Lower leg skin (tissue), 3 donors: ENCODE results near the gene ZFYVE28.

ENCODE experiments used
- POLR2A ChIP-seq, 2 donors: fragments of 450-650 bp; IDR thresholded peaks; one replicate each; pipeline ENCODE4 v1.6.1; 2016 to 2017; ENCODE audit warnings: antibody characterized with exemption in 2 of 2, mild to moderate bottlenecking in 1 of 2, moderate library complexity in 1 of 2
- TF ChIP-seq, protein P1 (sequence below), 3 donors: fragments of 450-650 bp; IDR thresholded peaks; one replicate each; pipeline ENCODE4 v1.5.1; 2016; ENCODE audit warnings: antibody characterized with exemption in 3 of 3, mild to moderate bottlenecking in 3 of 3, moderate library complexity in 2 of 3

DNA sequence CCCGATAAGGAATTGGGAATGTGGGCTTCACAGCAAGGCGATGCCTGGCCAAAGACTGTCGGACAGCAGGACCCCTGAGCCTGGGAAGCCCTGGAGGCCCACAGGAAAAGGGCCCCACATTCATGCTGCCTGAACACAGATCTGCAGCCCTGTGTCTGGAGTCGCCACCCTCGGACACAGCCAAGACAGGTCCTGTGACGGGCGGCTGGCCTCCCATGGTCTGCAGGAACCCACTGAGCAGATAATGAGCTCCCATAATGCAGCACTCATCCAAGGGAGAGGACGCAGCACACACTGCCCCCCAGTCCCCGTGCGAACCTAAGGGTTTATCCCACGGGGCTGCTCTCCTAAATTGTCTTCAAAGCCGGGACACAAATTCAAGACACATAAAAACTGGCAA is 30.6 kb downstream of the ZFYVE28 start:
- TF ChIP-seq, protein P1, sequence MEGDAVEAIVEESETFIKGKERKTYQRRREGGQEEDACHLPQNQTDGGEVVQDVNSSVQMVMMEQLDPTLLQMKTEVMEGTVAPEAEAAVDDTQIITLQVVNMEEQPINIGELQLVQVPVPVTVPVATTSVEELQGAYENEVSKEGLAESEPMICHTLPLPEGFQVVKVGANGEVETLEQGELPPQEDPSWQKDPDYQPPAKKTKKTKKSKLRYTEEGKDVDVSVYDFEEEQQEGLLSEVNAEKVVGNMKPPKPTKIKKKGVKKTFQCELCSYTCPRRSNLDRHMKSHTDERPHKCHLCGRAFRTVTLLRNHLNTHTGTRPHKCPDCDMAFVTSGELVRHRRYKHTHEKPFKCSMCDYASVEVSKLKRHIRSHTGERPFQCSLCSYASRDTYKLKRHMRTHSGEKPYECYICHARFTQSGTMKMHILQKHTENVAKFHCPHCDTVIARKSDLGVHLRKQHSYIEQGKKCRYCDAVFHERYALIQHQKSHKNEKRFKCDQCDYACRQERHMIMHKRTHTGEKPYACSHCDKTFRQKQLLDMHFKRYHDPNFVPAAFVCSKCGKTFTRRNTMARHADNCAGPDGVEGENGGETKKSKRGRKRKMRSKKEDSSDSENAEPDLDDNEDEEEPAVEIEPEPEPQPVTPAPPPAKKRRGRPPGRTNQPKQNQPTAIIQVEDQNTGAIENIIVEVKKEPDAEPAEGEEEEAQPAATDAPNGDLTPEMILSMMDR (IDR thresholded peaks at IDR 0.05) = no peak
- no peak for TF ChIP-seq POLR2A (IDR thresholded peaks at IDR 0.05)
